Neuron (in vitro differentiated cells): ENCODE results near the gene C22orf23.
"Not testable (repeated sequence)": the region's sequence is repeated elsewhere in the genome, so short reads cannot be mapped to it uniquely, and the experiment has no call there.

Experiments
- H2AFZ ChIP-seq: one replicate; pipeline ENCODE4 v1.6.1; 2013; ENCODE audit warnings: low read depth, mild to moderate bottlenecking, inconsistent platforms, low read length, moderate library complexity
- H3K27me3 ChIP-seq: one replicate; pipeline ENCODE4 v1.6.1; 2013; ENCODE audit warnings: low read length; ENCODE audit not compliant: insufficient read depth
- H3K36me3 ChIP-seq: one replicate; pipeline ENCODE4 v1.6.1; 2013; ENCODE audit warnings: low read length; ENCODE audit not compliant: insufficient read depth
- H3K4me1 ChIP-seq: one replicate; pipeline ENCODE4 v1.6.1; 2013; ENCODE audit warnings: low read length; ENCODE audit not compliant: insufficient read depth
- H3K4me3 ChIP-seq: 2 replicates; pipeline ENCODE4 v1.5.1; 2013; ENCODE audit warnings: mild to moderate bottlenecking, low read length, moderate library complexity
- H3K9me3 ChIP-seq: one replicate; pipeline ENCODE4 v1.6.1; 2013; ENCODE audit warnings: low read length

C22orf23 gene

GRCh38 chr22:37957232-37957631 lies 3.8 kb upstream of the C22orf23 start:
- Histone ChIP-seq H3K9me3 (peaks cover 2% of the 10 kb centered on the region), H3K36me3 (peaks cover 46% of the 10 kb centered on the region), H3K27me3 (no peaks in the 10 kb centered on the region), H2AFZ (no peak overlapping the region), H3K4me3 (no peak overlapping the region), H3K4me1 (peaks cover 15% of the 10 kb centered on the region)

- not testable (repeated sequence) for H3K4me3 ChIP-seq
Observed at GRCh38 chr22:37955825-37956397, 2.5 kb upstream of the C22orf23 start.

DNA sequence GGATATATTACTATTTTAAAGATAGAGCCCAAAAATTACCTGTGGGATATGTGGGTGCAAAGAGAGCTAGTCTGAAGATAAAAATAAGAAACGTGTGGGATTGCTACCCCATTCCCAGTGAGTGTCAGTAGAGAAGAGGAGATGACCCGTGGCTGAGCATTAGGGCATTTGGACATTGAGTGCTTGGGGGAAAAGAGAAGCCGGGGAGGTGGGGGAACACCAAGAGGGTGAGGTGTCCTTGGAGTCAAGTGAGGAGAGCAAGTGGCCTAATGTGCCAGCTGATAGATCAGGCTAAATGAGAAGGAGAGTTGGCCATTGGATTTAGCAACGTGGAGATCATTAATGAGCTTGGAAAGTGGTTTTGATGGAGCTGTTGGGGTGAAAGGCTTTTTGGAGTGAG lies 1.3 kb upstream of the C22orf23 start:
- Histone ChIP-seq H3K27me3 (no peaks in the 10 kb centered on the region), H3K36me3 (peaks cover 29% of the 10 kb centered on the region), H3K9me3 (peaks cover 2% of the 10 kb centered on the region), H3K4me1 (peaks cover 15% of the 10 kb centered on the region), H2AFZ (no peak overlapping the region), H3K4me3 (peak overlapping the region; percentile 70)

More at GRCh38 chr22:37955825-37956397, 2.5 kb upstream of the C22orf23 start:
- not testable (repeated sequence) for H3K27me3 ChIP-seq, H3K9me3 ChIP-seq, H2AFZ ChIP-seq
- H3K4me1 ChIP-seq, result peaks cover 15% of the 10 kb centered on the region
- H3K36me3 ChIP-seq, result peaks cover 37% of the 10 kb centered on the region

DNA sequence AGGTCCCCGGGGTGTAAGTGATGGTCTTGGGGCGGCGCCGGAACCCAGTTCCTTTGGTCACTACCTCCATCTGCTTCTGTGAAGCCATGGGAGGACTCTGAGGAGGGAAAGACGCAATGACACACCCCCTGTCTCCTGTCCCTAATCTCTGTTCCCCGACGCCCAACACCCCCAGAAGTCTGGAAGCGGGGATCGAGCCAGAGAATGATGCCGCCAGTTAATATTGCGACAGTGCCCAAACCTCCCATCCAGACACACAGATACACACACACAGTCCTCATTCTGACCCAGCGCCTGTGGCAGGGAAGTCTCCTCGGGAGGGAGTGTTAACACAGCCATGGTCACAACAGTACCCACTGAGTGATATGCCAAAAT lies 352 bp downstream of the C22orf23 start:
- Histone ChIP-seq H3K27me3 (no peaks in the 10 kb centered on the region), H3K9me3 (no peaks in the 10 kb centered on the region), H3K36me3 (peaks cover 15% of the 10 kb centered on the region), H3K4me3 (peak overlapping the region; percentile 70), H2AFZ (peak overlapping the region; percentile 57), H3K4me1 (peaks cover 15% of the 10 kb centered on the region)

DNA sequence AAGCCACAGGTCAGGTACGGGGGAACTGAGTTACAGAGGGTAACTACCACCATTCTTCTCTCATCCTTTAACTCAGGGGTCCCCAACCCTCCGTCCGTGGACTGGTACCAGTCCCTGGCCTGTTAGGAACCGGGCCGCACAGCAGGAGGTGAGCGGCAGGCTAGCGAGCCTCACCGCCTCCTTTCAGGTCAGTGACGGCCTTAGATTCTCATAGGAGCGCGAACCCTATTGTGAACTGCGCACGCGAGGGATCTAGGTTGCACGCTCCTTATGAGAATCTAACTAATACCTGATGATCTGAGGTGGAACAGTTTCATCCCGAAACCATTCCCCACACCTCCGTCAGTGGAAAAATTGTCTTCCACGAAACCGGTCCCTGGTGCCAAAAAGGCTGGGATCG lies 772 bp downstream of the C22orf23 start:
- peak overlapping the region; percentile 57 for H2AFZ ChIP-seq
- H3K4me1 ChIP-seq, result peaks cover 15% of the 10 kb centered on the region
- peak overlapping the region; percentile 70 for H3K4me3 ChIP-seq
- H3K36me3 ChIP-seq, result peaks cover 12% of the 10 kb centered on the region
- H3K27me3 ChIP-seq, H3K9me3 ChIP-seq: not testable (repeated sequence)

GRCh38 chr22:37951305-37951704 lies 2.1 kb downstream of the C22orf23 start:
- H2AFZ ChIP-seq, result no peak overlapping the region
- no peak overlapping the region for H3K4me3 ChIP-seq
- peaks cover 15% of the 10 kb centered on the region for H3K4me1 ChIP-seq
- no peaks in the 10 kb centered on the region for H3K9me3 ChIP-seq
- no peaks in the 10 kb centered on the region for H3K36me3 ChIP-seq
- H3K27me3 ChIP-seq, result no peaks in the 10 kb centered on the region

DNA sequence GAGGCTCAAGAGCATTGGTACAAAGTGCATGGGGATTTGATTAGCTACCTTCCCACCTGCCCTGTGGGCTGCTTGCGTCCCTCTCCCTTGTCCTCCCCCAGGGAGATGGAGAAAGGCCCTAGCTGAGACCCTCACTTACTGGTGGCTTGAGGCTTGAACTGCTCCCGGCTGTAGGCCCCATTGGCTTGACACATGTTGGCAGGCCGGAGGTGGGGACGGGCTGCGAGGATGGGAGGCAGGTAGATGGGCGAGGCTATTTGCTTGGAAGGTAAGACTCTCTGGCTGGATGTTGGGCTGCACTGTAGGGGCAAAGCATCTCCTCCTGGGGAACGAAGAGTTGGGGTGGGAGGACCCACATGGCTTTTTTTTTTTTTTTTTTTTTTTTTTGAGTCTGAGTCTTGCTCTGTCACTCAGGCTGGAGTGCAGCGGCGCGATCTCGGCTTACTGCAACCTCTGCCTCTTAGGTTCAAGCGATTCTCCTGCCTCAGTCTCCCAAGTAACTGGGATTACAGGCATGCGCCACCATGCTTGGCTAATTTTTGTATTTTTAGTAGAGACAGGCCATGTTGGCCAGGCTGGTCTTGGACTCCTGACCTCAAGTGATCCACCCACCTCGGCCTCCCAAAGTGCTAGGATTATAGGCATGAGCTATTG lies 6.1 kb downstream of the C22orf23 start:
- H3K27me3 ChIP-seq, H2AFZ ChIP-seq, H3K4me1 ChIP-seq, H3K4me3 ChIP-seq, H3K9me3 ChIP-seq, H3K36me3 ChIP-seq: not testable (repeated sequence)

DNA sequence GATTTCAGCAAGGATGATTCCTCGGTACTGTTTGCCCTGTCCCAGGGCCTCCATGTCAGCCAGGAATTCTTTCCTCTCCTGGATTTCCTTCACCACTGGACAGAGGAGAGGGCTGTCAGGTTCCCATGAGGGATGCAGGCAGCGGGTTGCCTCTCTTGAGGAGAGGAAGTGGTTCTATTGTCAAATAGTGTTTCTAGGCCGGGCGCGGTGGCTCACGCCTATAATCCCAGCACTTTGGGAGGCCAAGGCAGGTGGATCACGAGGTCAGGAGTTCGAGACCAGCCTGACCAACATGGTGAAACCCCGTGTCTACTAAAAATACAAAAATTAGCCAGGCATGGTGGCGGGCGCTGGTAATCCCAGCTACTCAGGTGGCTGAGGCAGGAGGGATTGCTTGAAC lies 9.0 kb downstream of the C22orf23 start:
- peaks cover 21% of the 10 kb centered on the region for H3K36me3 ChIP-seq
- not testable (repeated sequence) for H3K4me1 ChIP-seq, H2AFZ ChIP-seq, H3K4me3 ChIP-seq, H3K9me3 ChIP-seq, H3K27me3 ChIP-seq

DNA sequence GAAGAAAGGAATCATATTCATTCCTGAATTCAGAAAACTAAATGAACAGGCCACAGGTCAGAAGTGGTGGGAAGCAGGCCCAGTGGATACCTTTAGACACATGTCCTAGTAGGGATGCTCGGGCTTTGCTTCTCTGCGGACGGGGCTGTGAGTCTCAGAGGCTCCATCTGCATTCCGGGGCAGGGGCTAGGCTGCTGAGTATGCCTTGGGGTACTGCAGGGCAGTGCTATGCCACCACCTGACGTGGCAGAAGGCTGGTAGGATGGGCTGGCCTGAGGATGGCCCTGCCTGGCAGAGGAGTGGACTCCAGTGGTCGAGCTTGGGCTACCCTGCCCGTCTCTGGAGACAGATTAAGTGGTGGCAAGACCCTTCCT lies 9.6 kb downstream of the C22orf23 start:
- H3K9me3 ChIP-seq, result no peaks in the 10 kb centered on the region
- no peak overlapping the region for H3K4me3 ChIP-seq
- peaks cover 24% of the 10 kb centered on the region for H3K36me3 ChIP-seq
- H3K27me3 ChIP-seq, result no peaks in the 10 kb centered on the region
- no peak overlapping the region for H2AFZ ChIP-seq
- no peaks in the 10 kb centered on the region for H3K4me1 ChIP-seq

GRCh38 chr22:37943136-37943824 lies 10.1 kb downstream of the C22orf23 start:
- no peak overlapping the region for H2AFZ ChIP-seq
- peaks cover 24% of the 10 kb centered on the region for H3K36me3 ChIP-seq

DNA sequence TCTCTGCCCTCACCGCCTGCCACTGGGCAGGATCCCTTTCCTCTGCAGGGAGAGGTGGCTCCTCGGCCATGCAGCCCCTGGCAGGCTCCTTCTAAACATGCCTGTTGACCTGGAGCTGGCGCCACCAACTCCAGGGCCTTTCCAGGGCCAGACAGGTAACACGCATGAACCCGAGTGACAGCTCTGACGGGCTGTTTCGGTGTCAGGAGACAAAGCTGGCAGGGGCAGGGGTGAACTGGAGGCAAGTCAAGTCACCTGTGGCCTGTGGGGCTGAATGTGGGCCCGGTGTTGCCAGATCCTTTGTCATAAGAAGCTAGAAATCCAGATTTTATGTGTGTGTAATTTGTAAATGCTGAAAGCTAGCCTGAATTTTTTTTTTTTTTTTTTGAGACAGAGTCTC lies 11.3 kb downstream of the C22orf23 start:
- Histone ChIP-seq H3K4me1 (no peaks in the 10 kb centered on the region), H3K9me3 (no peaks in the 10 kb centered on the region), H3K36me3 (peaks cover 30% of the 10 kb centered on the region), H3K27me3 (no peaks in the 10 kb centered on the region), H2AFZ (no peak overlapping the region), H3K4me3 (no peak overlapping the region)

More at GRCh38 chr22:37943136-37943824, 10.1 kb downstream of the C22orf23 start:
- Histone ChIP-seq H3K9me3 (no peaks in the 10 kb centered on the region), H3K4me3 (no peak overlapping the region), H3K27me3 (no peaks in the 10 kb centered on the region), H3K4me1 (no peaks in the 10 kb centered on the region)

DNA sequence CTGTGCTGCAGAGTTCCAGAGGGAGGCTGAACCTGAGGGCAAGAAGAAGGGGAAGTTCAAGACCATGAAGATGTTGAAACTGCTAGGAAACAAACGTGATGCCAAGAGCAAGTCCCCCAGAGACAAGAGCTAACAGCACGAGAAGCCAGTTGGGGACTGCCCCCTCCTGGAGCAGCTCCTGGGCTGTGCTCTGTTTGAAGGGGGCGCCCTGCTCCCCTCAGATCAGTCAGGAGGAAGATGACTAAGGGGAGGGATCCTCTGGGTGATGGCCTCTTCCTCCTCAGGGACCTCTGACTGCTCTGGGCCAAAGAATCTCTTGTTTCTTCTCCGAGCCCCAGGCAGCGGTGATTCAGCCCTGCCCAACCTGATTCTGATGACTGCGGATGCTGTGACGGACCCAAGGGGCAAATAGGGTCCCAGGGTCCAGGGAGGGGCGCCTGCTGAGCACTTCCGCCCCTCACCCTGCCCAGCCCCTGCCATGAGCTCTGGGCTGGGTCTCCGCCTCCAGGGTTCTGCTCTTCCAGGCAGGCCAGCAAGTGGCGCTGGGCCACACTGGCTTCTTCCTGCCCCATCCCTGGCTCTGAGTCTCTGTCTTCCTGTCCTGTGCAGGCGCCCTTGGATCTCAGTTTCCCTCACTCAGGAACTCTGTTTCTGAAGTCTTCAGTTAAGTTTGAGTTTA lies 12.6 kb downstream of the C22orf23 start:
- Histone ChIP-seq H2AFZ (no peak overlapping the region), H3K4me3 (no peak overlapping the region), H3K27me3 (no peaks in the 10 kb centered on the region), H3K4me1 (no peaks in the 10 kb centered on the region), H3K36me3 (peaks cover 30% of the 10 kb centered on the region), H3K9me3 (no peaks in the 10 kb centered on the region)

- no peak overlapping the region for H3K4me3 ChIP-seq
- peaks cover 5% of the 10 kb centered on the region for H3K4me1 ChIP-seq
- H2AFZ ChIP-seq, result no peak overlapping the region
- no peaks in the 10 kb centered on the region for H3K27me3 ChIP-seq
- H3K9me3 ChIP-seq, result no peaks in the 10 kb centered on the region
- peaks cover 25% of the 10 kb centered on the region for H3K36me3 ChIP-seq
Observed at GRCh38 chr22:37933711-37934376, 19.6 kb downstream of the C22orf23 start.
